Mesothelial cell of epicardium (in vitro differentiated cells): ENCODE measurements around the gene C1orf141. TPM values are rescaled to one million over a fixed set of nuclear protein-coding genes. Genes with fewer than 3 reads are reported as not detected.

Source experiments
- DNase-seq, 2 experiments: peaks; one replicate each; pipeline ENCODE4 v3.0.0; 2021; ENCODE audit warnings: low spot score in 2 of 2; ENCODE audit not compliant: unreplicated experiment in 2 of 2
- H3K27ac Mint-ChIP-seq: 2 replicates; pipeline ENCODE4 v1.8.0; 2021; ENCODE audit warnings: mixed read lengths
- H3K27me3 Mint-ChIP-seq: 2 replicates; pipeline ENCODE4 v1.8.0; 2021; ENCODE audit warnings: low read depth, mixed read lengths
- H3K36me3 Mint-ChIP-seq: 2 replicates; pipeline ENCODE4 v1.8.0; 2021; ENCODE audit warnings: mixed read lengths
- H3K4me1 Mint-ChIP-seq: 2 replicates; pipeline ENCODE4 v1.8.0; 2021; ENCODE audit warnings: mixed read lengths
- H3K4me3 Mint-ChIP-seq: 2 replicates; pipeline ENCODE4 v1.8.0; 2021; ENCODE audit warnings: mild to moderate bottlenecking, moderate library complexity, mixed read lengths
- H3K9me3 Mint-ChIP-seq: 2 replicates; pipeline ENCODE4 v1.8.0; 2021; ENCODE audit warnings: mixed read lengths
- total RNA-seq: library from RNA; stranded (reverse); gene quantifications from 3 replicates; pipeline ENCODE4 v1.2.1, GENCODE V29; 2021
- TF ChIP-seq, protein P1 (sequence below): fragments of 200-600 bp; sonication (generic); IDR thresholded peaks from one replicate; pipeline ENCODE4 v1.5.0; 2021; ENCODE audit warnings: antibody characterized with exemption; ENCODE audit not compliant: unreplicated experiment

Gene C1orf141
- total RNA-seq, 1 donor from 2014 or later = 0.22 TPM

DNA sequence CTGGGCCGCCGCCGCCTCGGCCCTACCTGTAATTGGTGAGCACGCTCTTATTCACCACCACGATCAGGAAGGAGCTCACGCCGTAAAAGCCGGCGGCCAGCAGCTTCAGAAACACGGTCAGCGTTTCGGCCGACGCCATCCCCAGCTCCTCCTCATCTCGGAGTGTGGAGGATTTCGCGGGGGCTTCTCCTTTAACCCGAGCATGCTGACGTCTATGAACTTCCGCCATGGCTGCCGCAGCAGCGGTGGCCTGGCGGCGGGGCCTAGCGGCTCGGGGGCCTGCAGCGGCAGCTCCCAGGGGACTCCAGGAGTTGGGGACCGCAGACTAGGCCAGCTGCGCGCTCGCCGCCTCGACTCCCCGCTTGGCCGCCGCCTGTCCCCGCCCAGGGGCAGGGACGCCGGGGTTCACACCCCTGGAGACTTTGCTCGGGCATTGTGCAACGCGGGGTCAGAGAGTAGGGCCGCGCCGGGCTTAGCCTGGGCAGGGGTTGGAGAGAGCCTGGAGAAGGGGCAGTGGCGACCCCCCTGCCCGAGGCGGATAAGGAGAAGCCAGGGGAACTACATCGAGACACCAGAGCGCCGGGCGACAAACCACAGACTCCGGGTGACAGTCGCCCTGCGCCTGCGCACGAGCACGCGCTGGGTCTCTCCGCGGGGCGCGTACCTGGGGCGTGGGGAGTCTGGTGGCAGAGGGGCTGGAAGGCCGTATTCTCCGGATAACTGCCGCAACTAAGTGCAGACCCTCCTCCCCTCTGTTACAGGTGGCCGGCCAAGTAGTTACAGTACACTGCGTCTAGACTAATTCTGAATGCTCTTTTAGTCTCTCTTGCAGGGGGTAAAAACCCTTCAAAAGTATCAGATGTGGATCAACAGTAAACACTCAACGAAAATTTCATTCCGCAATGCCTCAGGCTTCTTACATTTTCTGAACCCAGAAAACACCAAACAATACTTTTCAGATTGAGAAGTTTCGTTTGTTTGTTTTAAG is 80.7 kb downstream of the C1orf141 start, which contains the start of gene SLC35D1:
Gene SLC35D1 (minus strand): TSS at position 364 of the 988 bp plus-strand sequence. CDS start 135 bp downstream, at position 229.
- Mint-ChIP-seq H3K36me3 (peaks cover 7% of the 10 kb centered on the region), H3K4me3 (peak within 1 kb of the TSS; percentile 83), H3K9me3 (no peaks in the 10 kb centered on the region), H3K27ac (peak within 1 kb of the TSS; percentile 96), H3K4me1 (peaks cover 20% of the 10 kb centered on the region), H3K27me3 (no peaks in the 10 kb centered on the region)
- TF ChIP-seq, protein P1, sequence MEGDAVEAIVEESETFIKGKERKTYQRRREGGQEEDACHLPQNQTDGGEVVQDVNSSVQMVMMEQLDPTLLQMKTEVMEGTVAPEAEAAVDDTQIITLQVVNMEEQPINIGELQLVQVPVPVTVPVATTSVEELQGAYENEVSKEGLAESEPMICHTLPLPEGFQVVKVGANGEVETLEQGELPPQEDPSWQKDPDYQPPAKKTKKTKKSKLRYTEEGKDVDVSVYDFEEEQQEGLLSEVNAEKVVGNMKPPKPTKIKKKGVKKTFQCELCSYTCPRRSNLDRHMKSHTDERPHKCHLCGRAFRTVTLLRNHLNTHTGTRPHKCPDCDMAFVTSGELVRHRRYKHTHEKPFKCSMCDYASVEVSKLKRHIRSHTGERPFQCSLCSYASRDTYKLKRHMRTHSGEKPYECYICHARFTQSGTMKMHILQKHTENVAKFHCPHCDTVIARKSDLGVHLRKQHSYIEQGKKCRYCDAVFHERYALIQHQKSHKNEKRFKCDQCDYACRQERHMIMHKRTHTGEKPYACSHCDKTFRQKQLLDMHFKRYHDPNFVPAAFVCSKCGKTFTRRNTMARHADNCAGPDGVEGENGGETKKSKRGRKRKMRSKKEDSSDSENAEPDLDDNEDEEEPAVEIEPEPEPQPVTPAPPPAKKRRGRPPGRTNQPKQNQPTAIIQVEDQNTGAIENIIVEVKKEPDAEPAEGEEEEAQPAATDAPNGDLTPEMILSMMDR = no peak
- DNase-seq = peak; percentile 70 to 86

DNA sequence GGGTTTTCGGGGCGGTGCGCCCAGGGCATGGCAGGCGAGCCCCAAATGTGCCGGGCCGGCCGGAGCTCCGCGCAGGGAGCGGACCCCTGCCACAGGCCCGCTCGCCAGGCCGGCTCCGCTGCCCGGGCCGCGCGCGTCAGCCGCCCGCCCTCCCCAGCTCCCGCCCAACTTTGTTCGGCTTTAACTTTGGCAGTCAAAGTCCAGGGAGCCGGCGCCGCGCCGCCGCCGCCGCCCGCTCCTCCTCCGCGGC is 81.3 kb downstream of the C1orf141 start:
- Mint-ChIP-seq H3K4me3 (peak overlapping the region; percentile 83), H3K4me1 (peaks cover 20% of the 10 kb centered on the region), H3K36me3 (peaks cover 12% of the 10 kb centered on the region), H3K9me3 (no peaks in the 10 kb centered on the region), H3K27ac (peak overlapping the region; percentile 89), H3K27me3 (no peaks in the 10 kb centered on the region)
- peak; percentile 43 to 74 for DNase-seq
- TF ChIP-seq, protein P1 = no peak

DNA sequence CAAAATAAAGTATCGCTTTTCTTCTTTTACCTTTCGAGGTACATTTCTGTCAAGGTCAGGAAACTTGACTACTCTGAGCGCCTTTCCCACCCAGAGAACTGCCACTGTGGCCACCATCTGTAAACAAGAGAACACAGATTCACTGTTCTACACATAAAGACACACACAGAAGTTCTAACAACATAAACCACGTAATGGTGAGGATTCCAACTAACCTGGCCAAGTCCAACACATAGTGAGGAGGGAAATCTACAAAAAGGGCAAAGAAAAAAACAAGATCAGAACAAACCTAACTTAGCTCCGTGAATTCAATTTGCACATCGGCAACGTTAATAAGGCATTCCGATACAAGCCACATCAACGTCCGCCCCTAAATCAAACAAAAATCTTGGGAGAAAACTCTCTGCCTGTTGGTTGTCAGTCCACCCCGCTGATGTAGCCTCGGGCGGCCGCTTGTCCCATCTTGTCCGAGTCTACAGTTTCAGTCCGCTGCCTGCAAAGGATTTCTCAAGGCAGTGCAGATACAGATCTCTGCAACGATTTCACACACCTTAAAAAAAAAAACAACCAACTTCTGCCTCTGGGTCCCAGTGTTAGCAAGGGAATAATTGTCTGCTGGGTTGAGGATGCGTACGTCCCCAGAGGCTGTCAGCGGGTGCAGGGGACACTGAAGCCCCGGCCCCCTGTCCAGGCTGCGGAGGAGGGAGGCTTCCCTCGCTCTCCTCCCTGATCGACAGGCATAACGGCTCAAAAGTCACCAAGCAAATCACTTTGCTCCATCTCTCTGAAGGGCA is 81.8 kb downstream of the C1orf141 start:
- DNase-seq = peak; percentile 25 to 57
- peak overlapping the region; percentile 89 for H3K27ac Mint-ChIP-seq
- no peaks in the 10 kb centered on the region for H3K9me3 Mint-ChIP-seq
- peaks cover 15% of the 10 kb centered on the region for H3K36me3 Mint-ChIP-seq
- no peaks in the 10 kb centered on the region for H3K27me3 Mint-ChIP-seq
- H3K4me3 Mint-ChIP-seq = peak overlapping the region; percentile 79
- H3K4me1 Mint-ChIP-seq = peaks cover 20% of the 10 kb centered on the region
- TF ChIP-seq, protein P1 = no peak

DNA sequence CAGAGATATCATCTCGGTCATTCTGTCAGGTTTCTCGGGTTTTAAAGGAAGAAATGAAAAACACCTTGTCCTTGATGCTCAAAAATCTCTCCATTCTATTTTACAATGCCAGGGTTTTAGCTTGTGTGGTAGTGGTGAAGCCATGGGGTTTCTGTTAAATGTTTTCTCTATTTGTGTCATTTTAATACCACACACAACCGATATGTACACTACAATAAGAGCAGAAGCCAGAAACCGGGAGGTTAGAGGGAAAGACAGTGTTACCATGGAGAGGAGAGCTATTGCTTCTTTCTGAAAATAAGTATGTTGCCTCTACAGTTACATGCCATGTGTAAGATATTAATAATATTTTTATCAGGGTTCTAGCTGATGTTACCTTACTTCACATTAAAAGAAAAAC is 83.6 kb downstream of the C1orf141 start:
- no peaks in the 10 kb centered on the region for H3K9me3 Mint-ChIP-seq
- TF ChIP-seq, protein P1 = no peak
- H3K4me1 Mint-ChIP-seq = peaks cover 20% of the 10 kb centered on the region
- peak overlapping the region; percentile 71 for H3K27ac Mint-ChIP-seq
- no peaks in the 10 kb centered on the region for H3K27me3 Mint-ChIP-seq
- H3K4me3 Mint-ChIP-seq = peak overlapping the region; percentile 14
- DNase-seq = no peak
- peaks cover 20% of the 10 kb centered on the region for H3K36me3 Mint-ChIP-seq

DNA sequence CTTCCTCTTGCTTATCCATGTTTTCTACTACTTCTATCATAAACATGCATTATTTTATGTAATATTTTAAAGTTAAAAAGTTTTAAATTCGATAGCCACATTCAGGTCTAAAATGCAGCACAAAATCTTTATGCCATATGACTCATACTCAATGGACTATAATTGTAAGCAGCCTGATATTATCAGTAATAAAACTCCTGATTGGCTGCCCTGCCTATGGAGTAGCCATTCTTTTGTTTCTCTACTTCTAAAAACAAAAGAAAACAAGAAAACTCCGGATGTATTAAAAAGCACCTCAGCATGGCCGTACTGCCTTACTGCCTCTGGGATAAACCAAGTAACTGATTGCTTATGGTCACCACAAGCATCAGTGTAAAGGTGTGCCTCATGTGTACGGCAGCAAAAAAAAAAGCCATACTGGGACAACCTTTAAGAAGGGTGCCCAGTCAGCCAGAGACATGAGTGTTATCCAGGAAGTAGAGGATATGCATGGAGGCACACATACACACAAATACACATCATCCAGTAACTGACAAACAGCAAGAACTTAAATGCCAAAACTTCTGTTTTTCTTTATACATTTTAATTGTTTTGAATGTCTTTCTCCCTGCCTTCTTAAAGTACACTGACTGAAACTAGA is 90.0 kb downstream of the C1orf141 start:
- Mint-ChIP-seq H3K36me3 (peaks cover 55% of the 10 kb centered on the region), H3K4me3 (no peak overlapping the region), H3K27me3 (no peaks in the 10 kb centered on the region), H3K9me3 (no peaks in the 10 kb centered on the region), H3K4me1 (no peaks in the 10 kb centered on the region), H3K27ac (no peak overlapping the region)
- TF ChIP-seq, protein P1 = no peak
- DNase-seq = no peak
